ENCODE measurements around the gene TFAP2E. TPM values are rescaled to one million over a fixed set of nuclear protein-coding genes. Genes with fewer than 3 reads are reported as not detected.

Gene TFAP2E
- total and polyA plus RNA-seq, 4 donors: 0.07 to 0.21 (median 0.09) TPM

- no peaks in the 10 kb centered on the region for H3K27me3 ChIP-seq (ENCODE audit: control insufficient read depth in 4 of 4, insufficient read depth in 4 of 4, low read length in 3 of 4)
- H3K27ac ChIP-seq (ENCODE audit: low read depth in 1 of 2, low read length in 2 of 2): no peak overlapping the region
- no peaks in the 10 kb centered on the region for H3K9me3 ChIP-seq (ENCODE audit: control insufficient read depth in 4 of 4, low read length in 3 of 4)
- TF ChIP-seq RXRA (IDR thresholded peaks at IDR 0.05) (no peak), HNF4A (conservative IDR thresholded peaks at IDR 0.05) (no peak), EGR1 (IDR thresholded peaks at IDR 0.05; ENCODE audit: low read depth in 2 of 2) (no peak), GABPA (IDR thresholded peaks at IDR 0.05 in 1 of 2, conservative IDR thresholded peaks at IDR 0.05 in 1 of 2) (no peak), TAF1 (conservative IDR thresholded peaks at IDR 0.05) (no peak), FOXA1 (IDR thresholded peaks at IDR 0.05) (no peak), RAD21 (IDR thresholded peaks at IDR 0.05) (no peak), FOXA2 (IDR thresholded peaks at IDR 0.05) (no peak), YY1 (IDR thresholded peaks at IDR 0.05) (no peak), ZBTB33 (IDR thresholded peaks at IDR 0.05) (no peak), SP1 (IDR thresholded peaks at IDR 0.05) (no peak), JUND (IDR thresholded peaks at IDR 0.05) (no peak), NR2F2 (IDR thresholded peaks at IDR 0.05) (no peak), REST (IDR thresholded peaks at IDR 0.05) (no peak), HNF4G (IDR thresholded peaks at IDR 0.05) (no peak)
- H3K9ac ChIP-seq (ENCODE audit: low read depth in 1 of 2, low read length in 2 of 2): no peak overlapping the region
- 95% methylated on average over 25 of the region's 25 CpGs for WGBS
- H3K4me1 ChIP-seq (ENCODE audit: control insufficient read depth in 4 of 4, insufficient read depth in 4 of 4, low read length in 3 of 4): no peaks in the 10 kb centered on the region
- H3K4me3 ChIP-seq (ENCODE audit: low read depth in 1 of 3, low read length in 3 of 3): no peak overlapping the region
- no peak for DNase-seq (ENCODE audit: low spot score)
- no peaks in the 10 kb centered on the region for H3K36me3 ChIP-seq (ENCODE audit: control insufficient read depth in 4 of 4, insufficient read depth in 3 of 4, low read depth in 1 of 4, low read length in 3 of 4)
Measured at GRCh38 chr1:35590476-35591040, 17.4 kb downstream of the TFAP2E start.

- Histone ChIP-seq H3K27ac (ENCODE audit: low read depth in 1 of 2, low read length in 2 of 2) (no peak overlapping the region), H3K9ac (ENCODE audit: low read depth in 1 of 2, low read length in 2 of 2) (no peak overlapping the region), H3K4me3 (ENCODE audit: low read depth in 1 of 3, low read length in 3 of 3) (no peak overlapping the region), H3K27me3 (ENCODE audit: control insufficient read depth in 4 of 4, insufficient read depth in 4 of 4, low read length in 3 of 4) (no peaks in the 10 kb centered on the region), H3K9me3 (ENCODE audit: control insufficient read depth in 4 of 4, low read length in 3 of 4) (no peaks in the 10 kb centered on the region), H3K36me3 (ENCODE audit: control insufficient read depth in 4 of 4, insufficient read depth in 3 of 4, low read depth in 1 of 4, low read length in 3 of 4) (no peaks in the 10 kb centered on the region), H3K4me1 (ENCODE audit: control insufficient read depth in 4 of 4, insufficient read depth in 4 of 4, low read length in 3 of 4) (no peaks in the 10 kb centered on the region)
- WGBS: 95% methylated on average over 8 of the region's 8 CpGs
- no peak for TF ChIP-seq SP1 (IDR thresholded peaks at IDR 0.05)
- TF ChIP-seq MAX (IDR thresholded peaks at IDR 0.05): no peak
- TF ChIP-seq JUND (IDR thresholded peaks at IDR 0.05): no peak
- no peak for DNase-seq (ENCODE audit: low spot score)
Measured at GRCh38 chr1:35591211-35591610, 18.1 kb downstream of the TFAP2E start.
